SU-DHL-6 (cell line): ENCODE measurements around the gene MAP2K1.

Experiments
- EZH2phosphoT487 ChIP-seq: fragments of 200-600 bp; sonication (generic), shearing (Covaris generic); conservative IDR thresholded peaks from 2 replicates; pipeline ENCODE4 v1.6.1; 2018; ENCODE audit warnings: mild to moderate bottlenecking, antibody characterized with exemption, low read length, moderate library complexity, mixed read lengths
- TF ChIP-seq, protein P1 (sequence below): fragments of 200-600 bp; sonication (generic); IDR thresholded peaks from one replicate; pipeline ENCODE4 v1.5.1; 2017; ENCODE audit warnings: antibody characterized with exemption, mild to moderate bottlenecking, low read length, moderate library complexity; ENCODE audit not compliant: insufficient read depth, poor library complexity, severe bottlenecking

DNA sequence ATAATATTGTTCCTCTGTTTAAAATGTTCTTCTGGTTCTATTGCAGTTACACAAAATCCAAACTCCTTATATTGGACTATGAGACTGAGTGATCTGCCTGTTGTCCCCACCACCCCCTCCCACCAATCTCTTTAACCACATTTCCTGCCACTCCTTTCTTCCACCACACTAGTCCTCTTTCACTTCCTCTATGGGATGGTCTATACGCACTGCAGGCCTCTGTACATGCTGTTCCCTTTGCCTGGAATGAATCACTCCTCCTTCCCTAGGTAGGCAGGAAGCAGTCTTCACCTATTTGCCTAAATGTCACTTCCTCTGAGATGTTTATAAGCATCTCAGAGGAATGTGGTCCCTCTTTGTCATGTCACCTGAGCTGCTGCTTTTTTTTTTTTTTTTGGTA, 4.0 kb downstream of the MAP2K1 start:
- TF ChIP-seq, protein P1, sequence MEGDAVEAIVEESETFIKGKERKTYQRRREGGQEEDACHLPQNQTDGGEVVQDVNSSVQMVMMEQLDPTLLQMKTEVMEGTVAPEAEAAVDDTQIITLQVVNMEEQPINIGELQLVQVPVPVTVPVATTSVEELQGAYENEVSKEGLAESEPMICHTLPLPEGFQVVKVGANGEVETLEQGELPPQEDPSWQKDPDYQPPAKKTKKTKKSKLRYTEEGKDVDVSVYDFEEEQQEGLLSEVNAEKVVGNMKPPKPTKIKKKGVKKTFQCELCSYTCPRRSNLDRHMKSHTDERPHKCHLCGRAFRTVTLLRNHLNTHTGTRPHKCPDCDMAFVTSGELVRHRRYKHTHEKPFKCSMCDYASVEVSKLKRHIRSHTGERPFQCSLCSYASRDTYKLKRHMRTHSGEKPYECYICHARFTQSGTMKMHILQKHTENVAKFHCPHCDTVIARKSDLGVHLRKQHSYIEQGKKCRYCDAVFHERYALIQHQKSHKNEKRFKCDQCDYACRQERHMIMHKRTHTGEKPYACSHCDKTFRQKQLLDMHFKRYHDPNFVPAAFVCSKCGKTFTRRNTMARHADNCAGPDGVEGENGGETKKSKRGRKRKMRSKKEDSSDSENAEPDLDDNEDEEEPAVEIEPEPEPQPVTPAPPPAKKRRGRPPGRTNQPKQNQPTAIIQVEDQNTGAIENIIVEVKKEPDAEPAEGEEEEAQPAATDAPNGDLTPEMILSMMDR, result no peak
- no peak for TF ChIP-seq EZH2phosphoT487
